Measurements from ENCODE around the gene FGF13. TPM values are rescaled to one million over a fixed set of nuclear protein-coding genes. Genes with fewer than 3 reads are reported as not detected.

The FGF13 gene
- total and polyA plus RNA-seq, 2 of the 13 experiments (the other 11 are each of a cell fraction or from before 2014, with no cell fraction given) = 0.09 to 0.33 TPM

- FAIRE-seq = no peak
- Histone ChIP-seq H3K79me2 (ENCODE audit: insufficient read depth, low read length) (no peaks in the 10 kb centered on the region), H3K36me3 (replicated peaks in 1 of 2; ENCODE audit: control insufficient read depth in 1 of 2, insufficient read depth in 2 of 2, low read length in 2 of 2) (no peaks in the 10 kb centered on the region), H3K9ac (ENCODE audit: insufficient read depth, low read depth, low read length) (no peak overlapping the region), H3K27me3 (ENCODE audit: control insufficient read depth in 1 of 2, insufficient read depth in 2 of 2, low read length in 2 of 2) (no peaks in the 10 kb centered on the region), H3K9me3 (ENCODE audit: low read length) (no peaks in the 10 kb centered on the region), H4K20me1 (ENCODE audit: insufficient read depth, low read length) (no peaks in the 10 kb centered on the region), H3K4me3 (replicated peaks in 1 of 3; ENCODE audit: insufficient read depth in 1 of 3, low read depth in 2 of 3, low read length in 3 of 3) (no peak overlapping the region), H3K4me1 (ENCODE audit: insufficient read depth, low read length) (no peaks in the 10 kb centered on the region), H3K27ac (ENCODE audit: extremely low read length, insufficient read depth, low read length) (no peak overlapping the region), H2AFZ (ENCODE audit: low read length) (no peak overlapping the region), H3K4me2 (ENCODE audit: low read depth, low read length) (no peak overlapping the region)
- ChIA-PET CTCF (ENCODE audit: low intra/inter-chr PET ratio, low total read pairs) (no interaction called here), POLR2A (no interaction called here)
- no peak for DNase-seq (ENCODE audit: low spot score)
- TF ChIP-seq STAG1 (CRISPR knock-in tag; IDR thresholded peaks at IDR 0.05) (peak; percentile 14; the same call in 1 of the 2 replicates), CTCF (CRISPR knock-in tag; IDR thresholded peaks at IDR 0.05) (peak; percentile 27; the same call in 1 of the 2 replicates), MIER3 (CRISPR knock-in tag; IDR thresholded peaks at IDR 0.05; ENCODE audit: borderline replicate concordance) (no peak)
- peak; percentile 44; the same call in 2 of the 3 replicates for ATAC-seq
- intact Hi-C loops (cut with micrococcal nuclease; ENCODE audit: unreplicated experiment) = no loop called here
- BruUV-seq (replicated peaks) = no TSS peak
- 0% methylated on average over 1 of the region's 2 CpGs for WGBS (ENCODE audit: low lambda C conversion rate)
- in situ Hi-C loops (cut with HindIII; ENCODE audit: extremely low pct_ligation_motif_present, low pct_unique_long_range_greater_than_20kb) = no loop called here
Observed at GRCh38 chrX:138756234-138756633, 44.7 kb upstream of the FGF13 start.

GRCh38 chrX:138754861-138755260 is 43.3 kb upstream of the FGF13 start:
- in situ Hi-C loops (cut with HindIII; ENCODE audit: extremely low pct_ligation_motif_present, low pct_unique_long_range_greater_than_20kb) = no loop called here

More at GRCh38 chrX:138754861-138755260, 43.3 kb upstream of the FGF13 start:
- ATAC-seq = no peak
- Histone ChIP-seq H3K4me1 (ENCODE audit: insufficient read depth, low read length) (no peaks in the 10 kb centered on the region), H3K9me3 (ENCODE audit: low read length) (no peaks in the 10 kb centered on the region), H3K79me2 (ENCODE audit: insufficient read depth, low read length) (no peaks in the 10 kb centered on the region), H4K20me1 (ENCODE audit: insufficient read depth, low read length) (no peaks in the 10 kb centered on the region), H3K9ac (ENCODE audit: insufficient read depth, low read depth, low read length) (no peak overlapping the region), H3K36me3 (replicated peaks in 1 of 2; ENCODE audit: control insufficient read depth in 1 of 2, insufficient read depth in 2 of 2, low read length in 2 of 2) (no peaks in the 10 kb centered on the region), H3K4me3 (replicated peaks in 1 of 3; ENCODE audit: insufficient read depth in 1 of 3, low read depth in 2 of 3, low read length in 3 of 3) (no peak overlapping the region), H2AFZ (ENCODE audit: low read length) (no peak overlapping the region), H3K27ac (ENCODE audit: extremely low read length, insufficient read depth, low read length) (no peak overlapping the region), H3K4me2 (ENCODE audit: low read depth, low read length) (no peak overlapping the region), H3K27me3 (ENCODE audit: control insufficient read depth in 1 of 2, insufficient read depth in 2 of 2, low read length in 2 of 2) (no peaks in the 10 kb centered on the region)
- ChIA-PET CTCF (ENCODE audit: low intra/inter-chr PET ratio, low total read pairs) (no interaction called here), POLR2A (no interaction called here)
- WGBS (ENCODE audit: low lambda C conversion rate) = 0% methylated on average over 2 of the region's 2 CpGs
- intact Hi-C loops (cut with micrococcal nuclease; ENCODE audit: unreplicated experiment) = no loop called here
- no peak for FAIRE-seq
- no TSS peak for BruUV-seq (replicated peaks)
- TF ChIP-seq MBD4 (IDR thresholded peaks at IDR 0.05; ENCODE audit: borderline replicate concordance, low read length) = no peak
- no peak for TF ChIP-seq SMAD3 (CRISPR knock-in tag; IDR thresholded peaks at IDR 0.05)
- no peak for TF ChIP-seq ZNF549 (CRISPR knock-in tag; IDR thresholded peaks at IDR 0.05)
- TF ChIP-seq ZNF562 (CRISPR knock-in tag; IDR thresholded peaks at IDR 0.05; ENCODE audit: borderline replicate concordance) = no peak
- no peak for TF ChIP-seq HOXD1 (CRISPR knock-in tag; IDR thresholded peaks at IDR 0.05)
- TF ChIP-seq TCF12 (IDR thresholded peaks at IDR 0.05) = no peak
- TF ChIP-seq TCF12 (CRISPR knock-in tag; IDR thresholded peaks at IDR 0.05) = no peak
- TF ChIP-seq ZNF567 (CRISPR knock-in tag; IDR thresholded peaks at IDR 0.05; ENCODE audit: borderline replicate concordance) = no peak
- DNase-seq (ENCODE audit: low spot score) = no peak

Data from HepG2 (cell line).